ENCODE results near the gene ENPP4.
A peak's percentile ranks its signal among the peaks of the same experiment; 100 is the strongest.
"Not testable (repeated sequence)": the region's sequence is repeated elsewhere in the genome, so short reads cannot be mapped to it uniquely, and the experiment has no call there.

The ENPP4 gene

GRCh38 chr6:46134216-46134615, 4.4 kb downstream of the ENPP4 start:
- DNase-seq = no peak

- no peak for DNase-seq
These were observed 5.4 kb downstream of the ENPP4 start for GRCh38 chr6:46135176-46135575.

- no peak for DNase-seq
These were observed 7.0 kb downstream of the ENPP4 start for GRCh38 chr6:46136831-46137230.

GRCh38 chr6:46137387-46137786, 7.6 kb downstream of the ENPP4 start:
- no peak for DNase-seq

GRCh38 chr6:46138281-46138680, 8.5 kb downstream of the ENPP4 start:
- DNase-seq = no peak

- DNase-seq = no peak
These were observed 14.5 kb downstream of the ENPP4 start for GRCh38 chr6:46144270-46144669.

GRCh38 chr6:46149066-46149465, 19.3 kb downstream of the ENPP4 start:
- DNase-seq = not testable (repeated sequence)

- DNase-seq = no peak
These were observed 26.9 kb downstream of the ENPP4 start for GRCh38 chr6:46156701-46157100.

GRCh38 chr6:46159229-46159628, 29.4 kb downstream of the ENPP4 start:
- no peak for DNase-seq

- no peak for DNase-seq
These were observed 30.3 kb downstream of the ENPP4 start for GRCh38 chr6:46160102-46160501.

GRCh38 chr6:46170357-46171289, 40.8 kb downstream of the ENPP4 start, which contains the start of gene ENPP5:
TSS of gene ENPP5 (minus strand) at chr6:46170980. CDS start at chr6:46168262, 2,718 bp downstream.
- peak; percentile 5 for DNase-seq

- DNase-seq = no peak
These were observed 42.4 kb downstream of the ENPP4 start for GRCh38 chr6:46172176-46172575.

- no peak for DNase-seq
These were observed 45.1 kb downstream of the ENPP4 start for GRCh38 chr6:46174904-46175303.

GRCh38 chr6:46175446-46175845, 45.7 kb downstream of the ENPP4 start:
- no peak for DNase-seq

GRCh38 chr6:46175976-46176375, 46.2 kb downstream of the ENPP4 start:
- no peak for DNase-seq

GRCh38 chr6:46184114-46184513, 54.3 kb downstream of the ENPP4 start:
- DNase-seq = peak; percentile 83

GRCh38 chr6:46186583-46186982, 56.8 kb downstream of the ENPP4 start:
- DNase-seq = no peak

- no peak for DNase-seq
These were observed 59.9 kb downstream of the ENPP4 start for GRCh38 chr6:46189726-46190125.

GRCh38 chr6:46190889-46191288, 61.1 kb downstream of the ENPP4 start:
- DNase-seq = no peak

- DNase-seq = peak; percentile 41
These were observed 62.2 kb downstream of the ENPP4 start for GRCh38 chr6:46191961-46192360.

Measured in EL (cell line).